Coronary artery (tissue), 2 donors: ENCODE results near the gene CEACAM7.

Source experiments
- DNase-seq: peaks from one replicate; pipeline ENCODE4 v3.0.0-alpha.2; 2017; ENCODE audit warnings: low spot score
- H3K27ac ChIP-seq, 2 donors: fragments of 200-600 bp; sonication (generic); one replicate each; pipeline ENCODE4 v1.5.1; 2016 to 2019
- H3K4me3 ChIP-seq: fragments of 200-600 bp; sonication (generic); 2 replicates; pipeline ENCODE4 v1.5.1; 2016; ENCODE audit warnings: mild to moderate bottlenecking, moderate library complexity
- CTCF ChIP-seq: fragments of 200-600 bp; sonication (generic); IDR thresholded peaks from one replicate; pipeline ENCODE4 v1.5.1; 2019; ENCODE audit warnings: antibody characterized with exemption

CEACAM7 gene

GRCh38 chr19:41694831-41695635 is 7.0 kb upstream of the CEACAM7 start:
- peak; percentile 49 for DNase-seq
- TF ChIP-seq CTCF = no peak

GRCh38 chr19:41694196-41694595 is 6.1 kb upstream of the CEACAM7 start:
- no peak for TF ChIP-seq CTCF
- H3K4me3 ChIP-seq = no peak overlapping the region
- H3K27ac ChIP-seq = no peak overlapping the region
- DNase-seq = peak; percentile 50

More at GRCh38 chr19:41694831-41695635, 7.0 kb upstream of the CEACAM7 start:
- Histone ChIP-seq H3K27ac (no peak overlapping the region), H3K4me3 (no peak overlapping the region)

- no peak overlapping the region for H3K4me3 ChIP-seq
- no peak overlapping the region for H3K27ac ChIP-seq
- DNase-seq = no peak
- no peak for TF ChIP-seq CTCF
These were observed 3.3 kb upstream of the CEACAM7 start for GRCh38 chr19:41691268-41691970.

GRCh38 chr19:41690801-41691065 is 2.7 kb upstream of the CEACAM7 start:
- H3K27ac ChIP-seq = no peak overlapping the region
- TF ChIP-seq CTCF = no peak

GRCh38 chr19:41689993-41690800 is 2.1 kb upstream of the CEACAM7 start:
- H3K27ac ChIP-seq = no peak overlapping the region
- no peak overlapping the region for H3K4me3 ChIP-seq
- TF ChIP-seq CTCF = no peak
- DNase-seq = no peak

More at GRCh38 chr19:41690801-41691065, 2.7 kb upstream of the CEACAM7 start:
- no peak overlapping the region for H3K4me3 ChIP-seq
- no peak for DNase-seq

GRCh38 chr19:41688687-41689086 is 617 bp upstream of the CEACAM7 start:
- no peak for TF ChIP-seq CTCF
- Histone ChIP-seq H3K4me3 (no peak overlapping the region), H3K27ac (no peak overlapping the region)
- no peak for DNase-seq
